Measurements from ENCODE around the gene FOXL2. TPM values are rescaled to one million over a fixed set of nuclear protein-coding genes. Genes with fewer than 3 reads are reported as not detected.

The FOXL2 gene
- total RNA-seq, 6 experiments from 2014 or later, result 0.71 to 8.0 (median 7.0) TPM

DNA sequence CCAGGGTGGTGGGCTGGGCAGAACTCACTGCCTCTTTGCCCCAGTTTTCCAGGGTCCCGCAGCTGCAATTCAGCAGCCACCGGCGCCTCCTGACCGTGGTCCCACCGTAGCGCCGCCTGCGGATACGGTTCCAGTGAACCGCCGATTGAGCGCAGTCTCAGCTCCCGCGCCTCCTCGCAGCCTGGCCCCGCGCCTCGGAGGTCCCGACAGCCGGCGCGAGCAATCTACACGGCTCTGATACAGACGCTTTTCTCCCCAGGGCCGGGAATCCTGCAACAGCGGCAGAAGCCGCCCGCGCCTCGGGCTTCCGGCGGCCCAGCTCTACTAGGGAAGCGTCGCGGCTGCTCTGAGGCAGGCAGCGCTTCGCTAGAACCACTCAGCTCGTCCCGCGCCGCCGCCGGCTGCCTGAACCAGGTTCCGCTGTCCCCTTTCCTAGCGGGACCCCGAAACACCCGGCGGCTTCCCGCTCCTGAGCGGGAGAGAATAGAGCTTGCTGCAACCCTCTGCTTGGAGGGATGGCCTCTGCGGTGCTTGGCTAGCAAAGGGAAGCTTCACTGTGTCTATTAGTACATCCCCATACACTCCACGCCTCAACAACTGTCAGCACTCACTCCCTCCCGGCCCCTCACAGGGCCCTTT lies 3.2 kb upstream of the FOXL2 start:
- Mint-ChIP-seq H3K4me1 (ENCODE audit: low read depth) (peaks cover 10% of the 10 kb centered on the region; the same call in 1 of the 2 replicates), H3K9me3 (no peaks in the 10 kb centered on the region; the same call in 1 of the 2 replicates), H3K4me3 (no peak overlapping the region), H3K27me3 (ENCODE audit: insufficient read depth) (peaks cover 54% of the 10 kb centered on the region), H3K36me3 (ENCODE audit: low read depth) (no peaks in the 10 kb centered on the region), H3K27ac (no peak overlapping the region)
- no peak for TF ChIP-seq CTCF (IDR thresholded peaks at IDR 0.05)
- no peak for DNase-seq

- Mint-ChIP-seq H3K27ac (no peak overlapping the region), H3K4me1 (ENCODE audit: low read depth) (peaks cover 10% of the 10 kb centered on the region; the same call in 1 of the 2 replicates), H3K27me3 (ENCODE audit: insufficient read depth) (peaks cover 50% of the 10 kb centered on the region), H3K9me3 (no peaks in the 10 kb centered on the region; the same call in 1 of the 2 replicates), H3K4me3 (no peak overlapping the region), H3K36me3 (ENCODE audit: low read depth) (no peaks in the 10 kb centered on the region; the same call in 1 of the 2 replicates)
- DNase-seq, result no peak
- no peak for TF ChIP-seq CTCF (IDR thresholded peaks at IDR 0.05)
Observed at GRCh38 chr3:138949445-138950005, 2.6 kb upstream of the FOXL2 start.

DNA sequence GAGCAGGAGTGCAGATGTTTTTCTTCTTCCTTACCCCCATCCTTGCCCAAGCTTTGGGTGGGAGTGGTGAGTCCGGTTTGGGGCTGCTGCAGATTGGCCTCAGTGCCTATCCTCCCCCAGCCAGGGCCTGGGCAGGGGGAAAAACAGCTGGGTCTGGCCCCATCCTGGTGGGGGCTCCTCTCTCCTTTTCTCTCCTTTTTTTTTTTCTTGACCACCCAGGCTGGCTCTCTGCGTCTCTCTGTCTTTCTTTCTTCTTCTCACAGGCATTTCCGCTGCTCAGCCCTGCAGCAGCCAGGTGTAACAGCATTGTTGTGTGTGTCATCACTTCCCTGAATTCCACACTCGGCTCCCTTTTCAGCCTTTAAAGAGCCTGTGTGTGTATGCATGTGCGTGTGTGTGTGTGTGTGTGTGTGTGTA lies 2.1 kb upstream of the FOXL2 start:
- Mint-ChIP-seq H3K27me3 (ENCODE audit: insufficient read depth) (peaks cover 50% of the 10 kb centered on the region), H3K9me3 (no peaks in the 10 kb centered on the region; the same call in 1 of the 2 replicates), H3K36me3 (ENCODE audit: low read depth) (peaks cover 5% of the 10 kb centered on the region; the same call in 1 of the 2 replicates), H3K27ac (no peak overlapping the region), H3K4me3 (no peak overlapping the region), H3K4me1 (ENCODE audit: low read depth) (peaks cover 12% of the 10 kb centered on the region; the same call in 1 of the 2 replicates)
- no peak for TF ChIP-seq CTCF (IDR thresholded peaks at IDR 0.05)
- no peak for DNase-seq

GRCh38 chr3:138948371-138949001 lies 1.5 kb upstream of the FOXL2 start:
- peaks cover 17% of the 10 kb centered on the region; the same call in 1 of the 2 replicates for H3K4me1 Mint-ChIP-seq (ENCODE audit: low read depth)
- H3K27me3 Mint-ChIP-seq (ENCODE audit: insufficient read depth), result peaks cover 54% of the 10 kb centered on the region
- no peaks in the 10 kb centered on the region; the same call in 1 of the 2 replicates for H3K9me3 Mint-ChIP-seq
- DNase-seq, result no peak
- H3K4me3 Mint-ChIP-seq, result peak overlapping the region; percentile 77; the same call in 1 of the 2 replicates
- peaks cover 10% of the 10 kb centered on the region; the same call in 1 of the 2 replicates for H3K36me3 Mint-ChIP-seq (ENCODE audit: low read depth)
- TF ChIP-seq CTCF (IDR thresholded peaks at IDR 0.05), result no peak
- H3K27ac Mint-ChIP-seq, result no peak overlapping the region

DNA sequence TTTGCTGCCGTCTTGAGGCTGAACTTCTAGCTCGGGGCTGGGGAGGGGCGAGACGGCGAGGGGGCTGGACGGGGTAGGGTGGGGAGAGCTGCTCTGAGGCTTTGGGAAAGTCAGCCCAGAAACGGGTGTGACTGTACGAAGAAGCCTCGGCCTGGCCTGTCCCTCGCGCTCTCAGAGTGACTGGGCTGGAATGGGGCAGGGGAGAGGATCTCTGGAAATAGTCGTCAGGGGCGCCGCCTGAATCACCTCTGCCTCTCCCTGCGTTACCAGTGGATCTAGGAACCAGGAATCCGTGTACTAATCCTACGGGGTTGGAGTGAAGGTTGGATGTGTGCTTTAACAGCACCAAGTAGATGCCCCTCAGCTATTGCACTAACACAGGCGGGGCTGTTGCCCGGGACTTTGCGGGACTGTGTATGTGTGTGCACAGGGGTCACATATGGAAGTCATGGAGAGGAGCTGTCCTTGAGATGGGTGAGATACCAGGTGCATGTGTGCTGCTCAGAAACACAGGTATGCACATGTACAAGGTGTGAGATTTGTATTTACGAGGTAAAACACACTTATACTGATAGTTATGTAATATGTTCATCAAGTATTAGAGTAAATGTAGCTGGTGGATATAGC lies 671 bp upstream of the FOXL2 start:
- Mint-ChIP-seq H3K27me3 (ENCODE audit: insufficient read depth) (peaks cover 54% of the 10 kb centered on the region), H3K9me3 (no peaks in the 10 kb centered on the region; the same call in 1 of the 2 replicates), H3K36me3 (ENCODE audit: low read depth) (peaks cover 10% of the 10 kb centered on the region; the same call in 1 of the 2 replicates), H3K4me1 (ENCODE audit: low read depth) (peaks cover 18% of the 10 kb centered on the region; the same call in 1 of the 2 replicates), H3K27ac (peak overlapping the region; percentile 70; the same call in 1 of the 2 replicates), H3K4me3 (peak overlapping the region; percentile 77)
- TF ChIP-seq CTCF (IDR thresholded peaks at IDR 0.05), result no peak
- no peak for DNase-seq
